ENCODE data around the gene RETREG3. TPM values are rescaled to one million over a fixed set of nuclear protein-coding genes. Genes with fewer than 3 reads are reported as not detected.

The RETREG3 gene
- total and polyA plus RNA-seq, 9 of the 15 experiments (the other 6 are each of a cell fraction or from before 2014, with no cell fraction given): 4.1 to 39.0 (median 16.9) TPM

DNA sequence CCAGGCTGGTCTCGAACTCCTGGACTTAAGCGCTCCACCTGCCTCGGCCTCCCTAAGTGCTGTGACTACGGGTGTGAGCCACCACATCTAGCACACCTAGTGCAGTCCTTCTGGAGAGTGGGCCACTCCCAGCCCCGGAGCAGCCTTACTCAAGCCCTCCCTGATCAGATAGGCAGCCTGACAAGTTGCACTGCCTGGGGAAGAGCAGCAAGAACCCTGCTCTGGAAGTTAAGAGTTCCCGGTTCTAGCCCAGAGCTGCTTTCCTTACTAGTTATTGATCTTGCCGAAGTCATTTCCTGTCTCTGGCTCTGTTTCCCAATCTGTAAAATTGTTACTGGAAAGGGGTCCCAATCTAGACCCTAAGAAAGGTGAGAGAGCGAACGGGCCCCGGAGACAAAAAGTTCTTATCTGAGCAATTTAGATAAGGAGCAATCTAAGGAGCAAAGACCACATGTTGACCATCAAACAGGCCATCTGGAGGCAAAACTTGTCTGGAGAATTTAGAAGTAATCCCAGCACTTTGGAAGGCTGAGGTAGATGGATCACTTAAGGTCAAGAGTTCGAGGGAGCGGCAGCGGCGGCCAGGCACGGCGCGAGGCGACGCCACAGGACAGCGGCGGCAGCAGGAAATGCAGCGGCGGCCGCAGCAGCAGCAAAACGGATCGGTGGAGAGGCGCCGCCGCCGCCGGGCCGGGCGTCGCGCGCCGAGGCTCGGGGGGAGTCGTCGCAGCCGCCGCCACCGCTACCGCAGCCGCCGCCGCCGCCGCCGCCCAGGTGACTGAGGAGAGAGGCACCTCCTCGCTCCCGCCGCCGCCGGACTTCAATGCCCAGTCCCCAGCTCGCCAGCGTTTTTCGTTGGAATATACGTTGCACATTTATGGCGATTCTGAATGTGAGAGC is 77.5 kb downstream of the RETREG3 start (continued):
- TF ChIP-seq, protein P1, sequence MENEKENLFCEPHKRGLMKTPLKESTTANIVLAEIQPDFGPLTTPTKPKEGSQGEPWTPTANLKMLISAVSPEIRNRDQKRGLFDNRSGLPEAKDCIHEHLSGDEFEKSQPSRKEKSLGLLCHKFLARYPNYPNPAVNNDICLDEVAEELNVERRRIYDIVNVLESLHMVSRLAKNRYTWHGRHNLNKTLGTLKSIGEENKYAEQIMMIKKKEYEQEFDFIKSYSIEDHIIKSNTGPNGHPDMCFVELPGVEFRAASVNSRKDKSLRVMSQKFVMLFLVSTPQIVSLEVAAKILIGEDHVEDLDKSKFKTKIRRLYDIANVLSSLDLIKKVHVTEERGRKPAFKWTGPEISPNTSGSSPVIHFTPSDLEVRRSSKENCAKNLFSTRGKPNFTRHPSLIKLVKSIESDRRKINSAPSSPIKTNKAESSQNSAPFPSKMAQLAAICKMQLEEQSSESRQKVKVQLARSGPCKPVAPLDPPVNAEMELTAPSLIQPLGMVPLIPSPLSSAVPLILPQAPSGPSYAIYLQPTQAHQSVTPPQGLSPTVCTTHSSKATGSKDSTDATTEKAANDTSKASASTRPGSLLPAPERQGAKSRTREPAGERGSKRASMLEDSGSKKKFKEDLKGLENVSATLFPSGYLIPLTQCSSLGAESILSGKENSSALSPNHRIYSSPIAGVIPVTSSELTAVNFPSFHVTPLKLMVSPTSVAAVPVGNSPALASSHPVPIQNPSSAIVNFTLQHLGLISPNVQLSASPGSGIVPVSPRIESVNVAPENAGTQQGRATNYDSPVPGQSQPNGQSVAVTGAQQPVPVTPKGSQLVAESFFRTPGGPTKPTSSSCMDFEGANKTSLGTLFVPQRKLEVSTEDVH (IDR thresholded peaks at IDR 0.05; ENCODE audit: low read depth, partially characterized antibody): no peak
- peak; percentile 54; the same call in 1 of the 2 replicates for TF ChIP-seq RB1 (IDR thresholded peaks at IDR 0.05; ENCODE audit: low read depth)
- TF ChIP-seq CCNT2 (IDR thresholded peaks at IDR 0.05; ENCODE audit: borderline replicate concordance, extremely low read depth, insufficient read length, low read depth, low read length): peak; percentile 82
- TF ChIP-seq ZNF668 (CRISPR knock-in tag; IDR thresholded peaks at IDR 0.05): no peak
- TF ChIP-seq, protein P2, sequence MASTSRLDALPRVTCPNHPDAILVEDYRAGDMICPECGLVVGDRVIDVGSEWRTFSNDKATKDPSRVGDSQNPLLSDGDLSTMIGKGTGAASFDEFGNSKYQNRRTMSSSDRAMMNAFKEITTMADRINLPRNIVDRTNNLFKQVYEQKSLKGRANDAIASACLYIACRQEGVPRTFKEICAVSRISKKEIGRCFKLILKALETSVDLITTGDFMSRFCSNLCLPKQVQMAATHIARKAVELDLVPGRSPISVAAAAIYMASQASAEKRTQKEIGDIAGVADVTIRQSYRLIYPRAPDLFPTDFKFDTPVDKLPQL (IDR thresholded peaks at IDR 0.05; ENCODE audit: extremely low read depth, insufficient read length): no peak
- peak; percentile 45; the same call in 1 of the 2 replicates for TF ChIP-seq LEF1 (IDR thresholded peaks at IDR 0.05)
- no peak for TF ChIP-seq EZH2 (IDR thresholded peaks at IDR 0.05; ENCODE audit: borderline replicate concordance, low read depth, low read length)
- TF ChIP-seq ZNF707 (CRISPR knock-in tag; conservative IDR thresholded peaks at IDR 0.05): no peak
- peak; percentile 72 for TF ChIP-seq SOX6 (IDR thresholded peaks at IDR 0.05)
- no peak for TF ChIP-seq ZNF12 (CRISPR knock-in tag; IDR thresholded peaks at IDR 0.05)
- TF ChIP-seq ZNF561 (CRISPR knock-in tag; conservative IDR thresholded peaks at IDR 0.05): no peak
- no peak for TF ChIP-seq MECOM (CRISPR knock-in tag; IDR thresholded peaks at IDR 0.05)
- no peak for TF ChIP-seq CBX8 (IDR thresholded peaks at IDR 0.05; ENCODE audit: borderline replicate concordance, extremely low read depth, low read depth, low read length, poor library complexity, severe bottlenecking)
- peak; percentile 10; the same call in 1 of the 2 replicates for TF ChIP-seq SMARCA5 (IDR thresholded peaks at IDR 0.05)
- TF ChIP-seq ZNF76 (CRISPR knock-in tag; IDR thresholded peaks at IDR 0.05; ENCODE audit: borderline replicate concordance): no peak
- peak; percentile 54 for TF ChIP-seq SMARCA4 (IDR thresholded peaks at IDR 0.05)
